ENCODE results near the gene ATP9A.

Gene ATP9A

GRCh38 chr20:51593584-51593983 is 174.6 kb downstream of the ATP9A start (continued):
- no peak for TF ChIP-seq KLF8 (tag by site-specific recombination; IDR thresholded peaks at IDR 0.05)
- TF ChIP-seq ZBTB8A (tag by site-specific recombination; IDR thresholded peaks at IDR 0.05), result no peak

- H3K4me1 ChIP-seq (ENCODE audit: control insufficient read depth, insufficient read depth, low read length), result no peaks in the 10 kb centered on the region
- ChIA-PET CTCF (interaction anchor here (0.6 to 1.4 kb wide), 2 partner anchors 31 to 605 kb away, joined by 3 to 5 read pairs; no protein-coding TSS in a partner anchor), POLR2A (no interaction called here)
- TF ChIP-seq ZBTB17 (tag by site-specific recombination; IDR thresholded peaks at IDR 0.05), result no peak
- TF ChIP-seq ZNF623 (tag by site-specific recombination; IDR thresholded peaks at IDR 0.05), result peak; percentile 89
- H3K4me3 ChIP-seq (ENCODE audit: low read depth, low read length), result no peak overlapping the region
- H3K36me3 ChIP-seq (ENCODE audit: control insufficient read depth in 2 of 2, insufficient read depth in 1 of 2, low read length in 2 of 2), result no peaks in the 10 kb centered on the region
- no peak overlapping the region for H3K27ac ChIP-seq (ENCODE audit: extremely low read depth, low read depth, low read length)
- H3K9me3 ChIP-seq (ENCODE audit: control insufficient read depth, insufficient read depth, low read depth, low read length), result no peaks in the 10 kb centered on the region
Measured at GRCh38 chr20:51592564-51592963, 175.6 kb downstream of the ATP9A start.

- H3K36me3 ChIP-seq (ENCODE audit: control insufficient read depth in 2 of 2, insufficient read depth in 1 of 2, low read length in 2 of 2), result no peaks in the 10 kb centered on the region
- TF ChIP-seq ZFP37 (tag by site-specific recombination; IDR thresholded peaks at IDR 0.05) (no peak), ZNF639 (tag by site-specific recombination; IDR thresholded peaks at IDR 0.05) (no peak), ATF2 (tag by site-specific recombination; IDR thresholded peaks at IDR 0.05; ENCODE audit: low read depth) (no peak), ZNF157 (tag by site-specific recombination; IDR thresholded peaks at IDR 0.05) (no peak), ZNF664 (tag by site-specific recombination; IDR thresholded peaks at IDR 0.05) (no peak), RBAK (tag by site-specific recombination; IDR thresholded peaks at IDR 0.05) (no peak), ZNF488 (tag by site-specific recombination; IDR thresholded peaks at IDR 0.05) (no peak), ZNF274 (IDR thresholded peaks at IDR 0.05; ENCODE audit: low read length) (no peak), ZNF274 (tag by site-specific recombination; IDR thresholded peaks at IDR 0.05; ENCODE audit: borderline replicate concordance) (no peak), ZBTB8A (tag by site-specific recombination; IDR thresholded peaks at IDR 0.05) (no peak), ZNF398 (tag by site-specific recombination; IDR thresholded peaks at IDR 0.05) (no peak)
- no peak overlapping the region for H3K27ac ChIP-seq (ENCODE audit: extremely low read depth, low read depth, low read length)
- H3K4me1 ChIP-seq (ENCODE audit: control insufficient read depth, insufficient read depth, low read length), result no peaks in the 10 kb centered on the region
- no peaks in the 10 kb centered on the region for H3K9me3 ChIP-seq (ENCODE audit: control insufficient read depth, insufficient read depth, low read depth, low read length)
- no peak overlapping the region for H3K4me3 ChIP-seq (ENCODE audit: low read depth, low read length)
- ChIA-PET CTCF (interaction anchor here (0.6 to 1.4 kb wide), 4 partner anchors 32 to 605 kb away, joined by 3 to 5 read pairs (median 3); no protein-coding TSS in a partner anchor), POLR2A (no interaction called here)
Measured at GRCh38 chr20:51591871-51592270, 176.3 kb downstream of the ATP9A start.

GRCh38 chr20:51588762-51589161 is 179.4 kb downstream of the ATP9A start:
- no peaks in the 10 kb centered on the region for H3K4me1 ChIP-seq (ENCODE audit: control insufficient read depth, insufficient read depth, low read length)
- H3K4me3 ChIP-seq (ENCODE audit: low read depth, low read length), result no peak overlapping the region
- no peaks in the 10 kb centered on the region for H3K36me3 ChIP-seq (ENCODE audit: control insufficient read depth in 2 of 2, insufficient read depth in 1 of 2, low read length in 2 of 2)
- no peak overlapping the region for H3K27ac ChIP-seq (ENCODE audit: extremely low read depth, low read depth, low read length)
- no peaks in the 10 kb centered on the region for H3K9me3 ChIP-seq (ENCODE audit: control insufficient read depth, insufficient read depth, low read depth, low read length)
- ChIA-PET POLR2A (no interaction called here), CTCF (interaction anchor here (0.7 kb wide), 1 partner anchor 601 kb away, joined by 3 read pairs; no protein-coding TSS in a partner anchor)
- TF ChIP-seq HOXD13 (CRISPR knock-in tag; IDR thresholded peaks at IDR 0.05; ENCODE audit: borderline replicate concordance), result no peak
- no peak for TF ChIP-seq ZNF530 (tag by site-specific recombination; IDR thresholded peaks at IDR 0.05; ENCODE audit: low read depth)
- no peak for TF ChIP-seq ZNF76 (tag by site-specific recombination; IDR thresholded peaks at IDR 0.05; ENCODE audit: borderline replicate concordance, low read depth)
- no peak for TF ChIP-seq ZFP3 (tag by site-specific recombination; IDR thresholded peaks at IDR 0.05; ENCODE audit: low read depth)
- no peak for TF ChIP-seq ZNF580 (tag by site-specific recombination; IDR thresholded peaks at IDR 0.05)
- no peak for TF ChIP-seq ZNF514 (tag by site-specific recombination; IDR thresholded peaks at IDR 0.05)
- TF ChIP-seq ZBTB20 (tag by site-specific recombination; IDR thresholded peaks at IDR 0.05), result no peak
- TF ChIP-seq ZNF311 (tag by site-specific recombination; IDR thresholded peaks at IDR 0.05; ENCODE audit: borderline replicate concordance), result no peak
- TF ChIP-seq ZNF830 (tag by site-specific recombination; IDR thresholded peaks at IDR 0.05; ENCODE audit: low read depth), result no peak
- no peak for TF ChIP-seq BCL11B (tag by site-specific recombination; IDR thresholded peaks at IDR 0.05; ENCODE audit: low read depth)
- TF ChIP-seq HOXC10 (CRISPR knock-in tag; IDR thresholded peaks at IDR 0.05), result no peak
- TF ChIP-seq OVOL3 (tag by site-specific recombination; IDR thresholded peaks at IDR 0.05), result no peak

All from HEK293 (cell line).